Natural killer cell (primary cell): Measurements from ENCODE around the gene FAM124B. TPM values are rescaled to one million over a fixed set of nuclear protein-coding genes. Genes with fewer than 3 reads are reported as not detected.

ENCODE experiments used
- ATAC-seq, 3 donors: fragments of 150-1000 bp in 2 of 3; fragments of 200-7000 bp in 1 of 3; cut with Tn5 transposase; 1 replicate in 1 of 3; 2 replicates in 2 of 3; pipeline ENCODE4 v1.10.0; 2021; ENCODE audit warnings: mild to moderate bottlenecking in 2 of 3, moderate library complexity in 2 of 3
- DNase-seq, 2 donors: peaks; one replicate each; pipeline versions ENCODE4 v3.0.0 to v3.0.0-alpha.2; 2013 to 2021; ENCODE audit warnings: mixed read lengths in 1 of 2
- H3K27ac ChIP-seq: one replicate; pipeline ENCODE4 v1.5.1; 2013; ENCODE audit warnings: mild to moderate bottlenecking, low read length
- H3K27me3 ChIP-seq: one replicate; pipeline ENCODE4 v1.6.1; 2013; ENCODE audit warnings: low read length; ENCODE audit not compliant: control insufficient read depth, insufficient read depth
- H3K36me3 ChIP-seq: one replicate; pipeline ENCODE4 v1.6.1; 2013; ENCODE audit warnings: low read length; ENCODE audit not compliant: control insufficient read depth, insufficient read depth
- H3K4me1 ChIP-seq: one replicate; pipeline ENCODE4 v1.6.1; 2013; ENCODE audit warnings: low read length; ENCODE audit not compliant: control insufficient read depth, insufficient read depth
- H3K4me3 ChIP-seq: one replicate; pipeline ENCODE4 v1.5.1; 2013; ENCODE audit warnings: low read length
- H3K9me3 ChIP-seq: one replicate; pipeline ENCODE4 v1.6.1; 2013; ENCODE audit warnings: low read length; ENCODE audit not compliant: control insufficient read depth, insufficient read depth
- H3K27ac Mint-ChIP-seq, 2 donors: one replicate each; pipeline ENCODE4 v1.8.0; 2022; ENCODE audit warnings: mild to moderate bottlenecking in 2 of 2, mixed read lengths in 2 of 2, moderate library complexity in 1 of 2
- H3K27me3 Mint-ChIP-seq, 2 donors: one replicate each; pipeline ENCODE4 v1.8.0; 2022; ENCODE audit warnings: low read depth in 2 of 2, mixed read lengths in 2 of 2
- H3K36me3 Mint-ChIP-seq: one replicate; pipeline ENCODE4 v1.8.0; 2022; ENCODE audit warnings: mixed read lengths
- H3K4me1 Mint-ChIP-seq, 2 donors: one replicate each; pipeline ENCODE4 v1.8.0; 2022; ENCODE audit warnings: mixed read lengths in 2 of 2
- H3K4me3 Mint-ChIP-seq: one replicate; pipeline ENCODE4 v1.8.0; 2022; ENCODE audit warnings: mild to moderate bottlenecking, moderate library complexity, mixed read lengths
- H3K9me3 Mint-ChIP-seq, 2 donors: one replicate each; pipeline ENCODE4 v1.8.0; 2022; ENCODE audit warnings: mixed read lengths in 2 of 2
- WGBS: methylation state at CpG from one replicate; pipeline ENCODE4 v1.1.7; 2013; ENCODE audit warnings: missing lambda C conversion rate; ENCODE audit not compliant: insufficient coverage; 5-methylcytosine and 5-hydroxymethylcytosine counted together
- intact Hi-C: fragments of 100-400 bp; cut with micrococcal nuclease; formaldehyde crosslinking; loops from one replicate; pipeline ENCODE4 v1.14.2; 2022
- total RNA-seq, 4 donors: library from RNA; stranded (reverse); fragments of 120-200 nt in 1 of 4; gene quantifications; one replicate each; pipeline versions ENCODE4 v1.2.3 to v1.2.4, GENCODE V29; 2013 to 2022
- TF ChIP-seq, protein P1 (sequence below): fragments of 200-600 bp; IDR thresholded peaks from one replicate; pipeline ENCODE4 v1.8.0; 2022; ENCODE audit warnings: antibody characterized with exemption

FAM124B gene, protein sequence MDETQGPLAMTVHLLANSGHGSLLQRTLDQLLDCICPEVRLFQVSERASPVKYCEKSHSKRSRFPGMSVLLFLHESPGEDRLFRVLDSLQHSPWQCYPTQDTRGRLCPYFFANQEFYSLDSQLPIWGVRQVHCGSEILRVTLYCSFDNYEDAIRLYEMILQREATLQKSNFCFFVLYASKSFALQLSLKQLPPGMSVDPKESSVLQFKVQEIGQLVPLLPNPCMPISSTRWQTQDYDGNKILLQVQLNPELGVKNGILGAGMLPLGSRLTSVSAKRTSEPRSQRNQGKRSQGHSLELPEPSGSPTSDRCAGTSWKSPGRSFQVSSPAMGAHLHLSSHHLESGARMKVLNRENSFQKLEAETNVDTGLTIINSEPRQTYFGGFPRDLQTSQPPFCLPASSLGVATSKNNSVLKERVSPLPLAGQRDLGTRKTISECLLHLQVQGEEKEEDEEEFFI
- 1 to 10 TPM; 1.9 to 6.1 (median 2.4) TPM for total RNA-seq
- 2.0 TPM for total RNA-seq (2013)

DNA sequence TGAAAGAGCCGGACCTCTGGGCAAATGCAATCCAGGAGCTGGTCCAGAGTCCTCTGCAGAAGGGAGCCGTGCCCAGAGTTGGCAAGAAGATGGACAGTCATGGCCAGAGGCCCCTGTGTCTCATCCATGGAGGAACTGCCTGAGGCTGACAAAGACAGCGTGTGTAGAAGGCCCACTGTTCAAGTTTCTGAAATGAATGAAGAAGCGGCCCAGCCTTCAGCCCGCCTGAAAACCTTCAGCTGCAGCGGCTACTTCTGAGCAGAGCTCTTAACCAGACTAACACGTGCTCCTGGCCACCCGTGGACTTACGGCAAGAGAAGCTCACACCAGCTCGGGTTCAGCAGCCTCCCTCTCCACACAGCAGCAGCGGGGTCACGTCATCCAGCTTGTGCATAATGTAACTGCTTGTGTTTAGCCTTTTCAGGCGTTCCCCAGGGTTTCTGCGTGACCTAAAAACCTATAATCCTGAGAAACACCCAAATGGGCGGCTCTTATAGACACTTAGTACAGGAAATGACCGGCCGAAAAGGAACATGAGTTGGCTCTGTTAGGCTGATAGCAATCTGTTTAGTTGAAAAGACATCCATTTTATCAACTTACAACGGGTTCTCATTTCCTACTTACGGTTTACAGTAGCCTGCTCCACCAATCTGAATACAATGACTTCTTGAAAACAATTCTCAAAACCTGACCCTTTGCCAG lies at the start of gene FAM124B:
TSS of gene FAM124B (minus strand) at position 467 of the 702 bp plus-strand sequence. CDS start at position 128, 339 bp downstream.
- ATAC-seq (peak; percentile 81 to 86 (median 84)), DNase-seq (peak; percentile 41 to 61)
- H3K36me3 ChIP-seq: no peaks in the 10 kb centered on the region
- peaks cover 15% of the 10 kb centered on the region for H3K4me1 ChIP-seq
- WGBS: 11% methylated on average over 19 of the region's 19 CpGs
- H3K27ac ChIP-seq: peak within 1 kb of the TSS; percentile 30
- H3K27ac Mint-ChIP-seq: peak within 1 kb of the TSS; percentile 84 to 85
- peaks cover 0 to 3% of the 10 kb centered on the region in 2 donors for H3K27me3 Mint-ChIP-seq
- no peaks in the 10 kb centered on the region for H3K9me3 ChIP-seq
- H3K4me3 Mint-ChIP-seq: peak within 1 kb of the TSS; percentile 89
- no peaks in the 10 kb centered on the region for H3K9me3 Mint-ChIP-seq
- peak within 1 kb of the TSS; percentile 21 for H3K4me3 ChIP-seq
- peaks cover 36 to 39% of the 10 kb centered on the region in 2 donors for H3K4me1 Mint-ChIP-seq
- TF ChIP-seq, protein P1, sequence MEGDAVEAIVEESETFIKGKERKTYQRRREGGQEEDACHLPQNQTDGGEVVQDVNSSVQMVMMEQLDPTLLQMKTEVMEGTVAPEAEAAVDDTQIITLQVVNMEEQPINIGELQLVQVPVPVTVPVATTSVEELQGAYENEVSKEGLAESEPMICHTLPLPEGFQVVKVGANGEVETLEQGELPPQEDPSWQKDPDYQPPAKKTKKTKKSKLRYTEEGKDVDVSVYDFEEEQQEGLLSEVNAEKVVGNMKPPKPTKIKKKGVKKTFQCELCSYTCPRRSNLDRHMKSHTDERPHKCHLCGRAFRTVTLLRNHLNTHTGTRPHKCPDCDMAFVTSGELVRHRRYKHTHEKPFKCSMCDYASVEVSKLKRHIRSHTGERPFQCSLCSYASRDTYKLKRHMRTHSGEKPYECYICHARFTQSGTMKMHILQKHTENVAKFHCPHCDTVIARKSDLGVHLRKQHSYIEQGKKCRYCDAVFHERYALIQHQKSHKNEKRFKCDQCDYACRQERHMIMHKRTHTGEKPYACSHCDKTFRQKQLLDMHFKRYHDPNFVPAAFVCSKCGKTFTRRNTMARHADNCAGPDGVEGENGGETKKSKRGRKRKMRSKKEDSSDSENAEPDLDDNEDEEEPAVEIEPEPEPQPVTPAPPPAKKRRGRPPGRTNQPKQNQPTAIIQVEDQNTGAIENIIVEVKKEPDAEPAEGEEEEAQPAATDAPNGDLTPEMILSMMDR: no peak
- H3K36me3 Mint-ChIP-seq: no peaks in the 10 kb centered on the region
- intact Hi-C loops: no loop called here
- H3K27me3 ChIP-seq: no peaks in the 10 kb centered on the region

DNA sequence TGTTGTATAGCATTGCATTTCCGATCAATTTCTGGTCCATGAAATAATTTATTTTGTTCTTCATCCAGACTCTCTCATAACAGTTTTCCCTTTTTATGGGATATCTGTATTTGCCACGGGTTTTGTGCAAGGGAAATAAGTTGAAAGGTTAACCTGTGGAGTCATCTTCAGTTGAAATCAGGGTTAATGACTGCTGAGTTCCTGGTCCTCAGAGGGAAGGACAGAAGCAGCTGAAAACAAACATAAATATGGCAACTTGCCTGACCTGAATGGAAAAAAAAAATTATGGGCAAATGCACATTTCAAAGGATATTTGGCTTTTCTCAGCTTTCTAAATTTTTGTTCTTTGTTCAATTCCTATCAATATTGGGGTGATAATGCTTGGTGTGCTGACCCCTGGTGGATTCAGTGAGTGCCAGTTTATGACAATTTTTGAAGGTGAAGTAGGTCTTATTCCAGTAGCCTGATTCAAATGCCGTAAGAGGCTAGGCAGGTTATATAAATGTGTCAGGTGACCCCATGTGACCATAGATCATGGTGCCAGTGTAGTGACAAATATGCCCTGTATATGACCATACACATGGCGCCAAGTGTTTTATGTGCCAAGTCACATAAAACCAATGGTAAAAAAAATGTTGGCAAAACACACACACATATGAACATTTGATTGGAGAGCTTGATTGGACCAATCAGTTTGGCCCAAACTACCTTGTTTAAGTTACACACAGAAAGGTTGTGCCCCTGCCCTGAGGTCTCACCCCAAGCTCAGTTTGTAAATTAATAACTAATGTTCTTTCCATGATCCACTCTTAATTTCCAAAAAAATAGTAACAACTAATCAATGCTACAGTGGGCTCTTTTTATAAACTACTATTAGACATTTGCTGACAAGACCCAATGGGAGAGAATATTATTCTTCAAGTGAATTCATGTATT lies 47.6 kb upstream of the FAM124B start:
- ATAC-seq: peak in 1 of 3 donors; percentile 45
- intact Hi-C loops: loop anchor here (1.0 kb wide), 2 partner anchors 92 to 202 kb away; no protein-coding TSS in a partner anchor
- Histone ChIP-seq H3K9me3 (no peaks in the 10 kb centered on the region), H3K4me1 (no peaks in the 10 kb centered on the region), H3K4me3 (no peak overlapping the region), H3K36me3 (no peaks in the 10 kb centered on the region), H3K27me3 (no peaks in the 10 kb centered on the region), H3K27ac (no peak overlapping the region)
- Mint-ChIP-seq H3K36me3 (no peaks in the 10 kb centered on the region), H3K27me3 (peaks cover 11 to 29% of the 10 kb centered on the region in 2 donors), H3K4me3 (no peak overlapping the region), H3K27ac (no peak overlapping the region), H3K4me1 (no peaks in the 10 kb centered on the region), H3K9me3 (no peaks in the 10 kb centered on the region)
- TF ChIP-seq, protein P1: peak; percentile 44
- DNase-seq: peak in 1 of 2 donors; percentile 44
- 21% methylated on average over 3 of the region's 4 CpGs for WGBS

DNA sequence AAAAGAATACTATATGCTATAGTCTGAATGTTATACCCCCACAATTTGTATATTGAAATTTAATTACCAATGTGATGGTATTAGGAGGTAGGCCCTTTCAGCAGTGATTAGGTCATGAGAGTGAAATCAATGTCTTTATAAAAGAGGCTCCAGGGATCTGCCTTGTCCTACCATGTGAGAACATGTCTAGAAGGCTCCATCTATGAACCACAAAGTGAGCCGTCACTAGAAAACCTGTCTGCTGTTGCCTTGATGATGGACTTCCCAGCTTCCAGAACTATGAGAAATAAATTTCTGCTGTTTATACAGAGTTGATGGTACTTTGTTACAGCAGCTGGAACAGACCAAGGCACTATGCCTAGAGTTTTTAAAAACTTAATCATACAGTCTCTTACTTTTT lies 46.3 kb upstream of the FAM124B start:
- Mint-ChIP-seq H3K4me1 (peaks cover 0 to 7% of the 10 kb centered on the region in 2 donors), H3K36me3 (no peaks in the 10 kb centered on the region), H3K9me3 (no peaks in the 10 kb centered on the region), H3K4me3 (no peak overlapping the region), H3K27me3 (peaks cover 15 to 35% of the 10 kb centered on the region in 2 donors), H3K27ac (no peak overlapping the region)
- intact Hi-C loops: no loop called here
- Histone ChIP-seq H3K36me3 (no peaks in the 10 kb centered on the region), H3K9me3 (no peaks in the 10 kb centered on the region), H3K27ac (no peak overlapping the region), H3K4me1 (no peaks in the 10 kb centered on the region), H3K4me3 (no peak overlapping the region), H3K27me3 (no peaks in the 10 kb centered on the region)
- TF ChIP-seq, protein P1: no peak
- DNase-seq (no peak), ATAC-seq (no peak)
- WGBS: 100% methylated on average over 1 of the region's 1 CpG
